NCI-H460 (cell line): ENCODE measurements around the gene SLC4A3. TPM values are rescaled to one million over a fixed set of nuclear protein-coding genes. Genes with fewer than 3 reads are reported as not detected.

Source experiments
- DNase-seq: peaks from one replicate; pipeline ENCODE4 v3.0.0-alpha.2; 2016; ENCODE audit warnings: low read depth; ENCODE audit errors: extremely low read depth
- total RNA-seq: library from RNA; depleted of rRNA; stranded (reverse); fragments of >200 nt; shearing (Covaris generic); gene quantifications from 2 replicates; pipeline ENCODE4 v1.2.3, GENCODE V29; 2014

SLC4A3 gene
- total RNA-seq, 1 experiment from 2014 or later = 0.97 TPM

- DNase-seq = no peak
Observed at GRCh38 chr2:219630770-219631405, 3.5 kb downstream of the SLC4A3 start.

DNA sequence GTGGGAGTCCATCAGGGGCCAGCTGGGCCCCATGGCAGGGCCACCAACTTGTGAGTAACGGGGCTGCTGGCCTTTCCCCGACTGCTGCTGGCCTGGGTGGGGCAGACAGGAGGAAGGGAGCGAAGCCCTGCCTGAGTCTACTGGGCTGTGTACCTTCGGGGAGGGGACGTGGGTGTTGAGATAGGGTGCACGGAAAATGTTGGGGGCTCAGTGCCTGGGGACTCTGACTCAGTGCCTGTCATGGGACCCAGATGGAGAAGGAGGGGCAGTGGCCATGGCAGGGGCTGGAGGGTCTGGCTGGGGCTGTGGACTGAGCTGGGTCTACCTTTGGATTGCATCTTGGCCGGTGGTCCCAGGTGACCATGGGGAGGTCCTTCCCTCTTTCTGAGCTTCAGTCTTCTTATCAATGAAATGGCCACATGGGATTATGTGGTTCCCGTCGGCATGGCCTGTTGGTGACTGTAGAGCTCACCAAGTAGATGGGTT, 4.0 kb downstream of the SLC4A3 start:
- DNase-seq = no peak

GRCh38 chr2:219631904-219632759, 4.7 kb downstream of the SLC4A3 start:
- DNase-seq = no peak

DNA sequence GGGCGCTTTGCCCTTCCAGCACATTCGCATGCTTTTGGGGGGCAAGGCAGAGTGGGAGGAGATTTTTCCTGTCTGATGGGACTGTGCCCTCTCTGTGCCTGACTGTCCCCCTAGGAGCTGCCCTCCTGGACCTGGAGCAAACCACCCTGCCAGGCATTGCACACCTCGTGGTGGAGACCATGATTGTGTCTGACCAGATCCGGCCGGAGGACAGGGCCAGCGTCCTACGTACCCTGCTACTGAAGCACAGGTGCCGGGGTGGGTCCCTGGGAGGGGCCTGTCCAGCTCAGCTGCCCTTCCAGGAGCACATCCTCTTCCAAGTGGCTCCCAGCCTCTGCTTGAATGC, 5.3 kb downstream of the SLC4A3 start:
- no peak for DNase-seq

DNA sequence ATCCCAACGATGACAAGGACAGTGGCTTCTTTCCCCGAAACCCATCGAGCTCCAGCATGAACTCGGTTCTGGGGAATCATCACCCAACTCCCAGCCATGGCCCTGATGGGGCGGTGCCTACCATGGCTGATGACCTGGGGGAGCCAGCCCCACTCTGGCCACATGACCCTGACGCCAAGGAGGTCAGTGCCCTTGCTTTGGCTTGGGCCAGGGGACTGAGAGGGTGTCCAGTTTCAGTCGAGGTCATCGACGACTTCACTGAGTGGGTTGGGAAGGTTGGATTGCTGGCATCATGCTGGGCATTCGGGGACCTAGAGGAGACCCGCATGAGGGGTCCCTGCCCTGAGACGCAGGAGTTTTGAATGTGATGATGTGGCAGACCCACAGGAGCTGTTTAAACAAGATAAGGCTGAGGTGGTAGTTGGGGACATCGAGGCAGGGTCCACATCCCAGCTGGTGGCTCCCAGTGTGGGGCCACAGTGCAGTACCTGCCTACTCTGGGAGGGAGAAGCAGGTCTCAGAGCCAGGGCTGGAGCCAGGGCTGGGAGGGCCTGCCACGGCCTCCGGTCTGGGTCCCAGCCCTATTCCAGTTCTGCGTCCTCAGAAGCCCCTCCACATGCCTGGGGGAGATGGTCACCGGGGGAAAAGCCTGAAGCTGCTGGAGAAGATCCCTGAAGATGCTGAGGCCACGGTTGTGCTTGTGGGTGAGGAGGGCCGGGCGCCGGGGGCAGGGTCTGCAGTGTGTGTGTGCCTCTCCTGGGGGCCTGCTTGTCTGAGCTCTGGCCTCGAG, 6.0 kb downstream of the SLC4A3 start:
- DNase-seq = no peak

DNA sequence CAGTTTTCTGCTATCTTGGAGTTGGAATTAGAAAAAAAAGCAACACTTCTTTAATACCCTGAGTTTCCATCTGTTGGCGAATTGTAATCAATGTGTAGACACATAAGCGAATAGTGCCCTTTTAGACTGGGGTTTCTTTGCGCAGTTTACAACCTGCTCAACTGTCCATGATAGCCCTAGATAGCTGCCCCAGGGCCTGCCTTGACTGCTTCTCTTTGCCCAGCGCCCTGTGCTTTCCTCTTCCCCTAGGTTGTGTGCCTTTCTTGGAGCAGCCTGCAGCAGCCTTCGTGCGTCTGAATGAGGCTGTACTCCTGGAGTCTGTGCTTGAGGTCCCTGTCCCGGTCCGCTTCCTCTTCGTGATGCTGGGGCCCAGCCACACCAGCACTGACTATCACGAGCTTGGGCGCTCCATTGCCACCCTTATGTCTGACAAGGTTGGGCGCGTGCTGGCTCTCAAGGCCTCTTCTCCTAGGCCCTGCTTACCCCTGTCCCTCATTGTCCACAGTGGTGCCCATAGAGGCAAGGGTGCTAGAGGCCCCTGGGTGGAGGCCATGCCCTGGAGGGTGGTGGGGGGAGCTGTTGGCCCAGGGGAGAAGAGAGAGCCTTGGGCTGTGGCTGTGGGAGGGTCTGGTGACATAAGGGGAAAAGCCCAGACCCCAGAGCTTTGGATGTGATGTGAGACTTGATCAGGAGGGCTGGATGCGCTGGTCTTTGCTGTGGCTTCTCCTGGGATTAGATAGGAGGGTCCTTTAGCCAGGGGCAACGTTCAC, 6.9 kb downstream of the SLC4A3 start:
- DNase-seq = no peak

- no peak for DNase-seq
Observed at GRCh38 chr2:219634951-219635751, 7.7 kb downstream of the SLC4A3 start.

- DNase-seq = no peak
Observed at GRCh38 chr2:219636144-219636915, 8.9 kb downstream of the SLC4A3 start.

- no peak for DNase-seq
Observed at GRCh38 chr2:219636941-219637841, 9.8 kb downstream of the SLC4A3 start.

DNA sequence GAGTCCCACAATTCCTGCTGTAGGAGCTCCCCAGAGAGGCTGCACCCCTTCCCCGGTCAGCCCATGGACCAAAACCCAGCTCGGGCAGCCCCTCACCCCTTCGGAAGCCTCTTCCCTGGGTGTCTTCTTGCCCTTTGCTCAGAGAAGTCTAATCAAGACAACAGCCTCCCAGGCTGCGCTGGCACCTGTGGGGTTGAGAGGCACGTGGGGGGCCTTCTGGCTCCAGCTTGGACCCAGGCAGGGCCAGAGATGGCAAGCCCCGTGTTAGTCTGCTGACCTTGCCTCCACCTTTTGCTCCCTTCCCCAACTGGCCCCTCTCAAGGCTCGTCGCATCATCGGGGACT, 10.4 kb downstream of the SLC4A3 start:
- no peak for DNase-seq

DNA sequence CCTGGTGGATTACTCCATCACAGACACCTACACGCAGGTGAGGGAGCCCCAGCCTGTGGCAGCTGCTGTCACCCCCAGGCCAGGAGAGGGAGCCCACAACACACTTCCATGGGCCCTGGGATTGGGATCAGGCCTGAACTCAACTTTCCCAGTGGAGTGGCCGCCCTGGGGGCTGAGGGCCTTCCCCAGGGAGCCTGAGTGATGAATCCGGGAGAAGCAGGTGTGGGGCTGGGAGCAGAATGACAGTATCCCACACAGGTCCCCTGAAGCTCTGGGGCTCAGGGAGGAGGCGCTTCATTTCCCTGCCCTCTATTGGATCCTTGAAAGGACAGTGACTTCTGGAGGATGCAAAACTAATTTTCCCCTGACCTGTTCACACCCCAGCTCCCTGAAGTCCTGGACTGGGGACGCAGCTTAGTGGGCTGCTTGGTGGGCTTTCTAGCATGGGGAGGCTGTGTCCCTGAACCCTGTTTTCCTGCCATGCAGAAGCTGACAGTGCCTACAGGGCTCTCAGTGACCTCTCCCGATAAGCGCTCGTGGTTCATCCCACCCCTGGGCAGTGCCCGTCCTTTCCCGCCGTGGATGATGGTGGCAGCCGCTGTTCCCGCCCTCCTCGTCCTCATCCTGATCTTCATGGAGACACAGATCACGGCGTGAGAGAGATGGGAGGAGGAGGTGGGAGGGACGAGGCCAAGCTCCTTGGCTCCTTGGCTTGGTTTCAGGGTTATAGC, 11.0 kb downstream of the SLC4A3 start:
- DNase-seq = no peak

DNA sequence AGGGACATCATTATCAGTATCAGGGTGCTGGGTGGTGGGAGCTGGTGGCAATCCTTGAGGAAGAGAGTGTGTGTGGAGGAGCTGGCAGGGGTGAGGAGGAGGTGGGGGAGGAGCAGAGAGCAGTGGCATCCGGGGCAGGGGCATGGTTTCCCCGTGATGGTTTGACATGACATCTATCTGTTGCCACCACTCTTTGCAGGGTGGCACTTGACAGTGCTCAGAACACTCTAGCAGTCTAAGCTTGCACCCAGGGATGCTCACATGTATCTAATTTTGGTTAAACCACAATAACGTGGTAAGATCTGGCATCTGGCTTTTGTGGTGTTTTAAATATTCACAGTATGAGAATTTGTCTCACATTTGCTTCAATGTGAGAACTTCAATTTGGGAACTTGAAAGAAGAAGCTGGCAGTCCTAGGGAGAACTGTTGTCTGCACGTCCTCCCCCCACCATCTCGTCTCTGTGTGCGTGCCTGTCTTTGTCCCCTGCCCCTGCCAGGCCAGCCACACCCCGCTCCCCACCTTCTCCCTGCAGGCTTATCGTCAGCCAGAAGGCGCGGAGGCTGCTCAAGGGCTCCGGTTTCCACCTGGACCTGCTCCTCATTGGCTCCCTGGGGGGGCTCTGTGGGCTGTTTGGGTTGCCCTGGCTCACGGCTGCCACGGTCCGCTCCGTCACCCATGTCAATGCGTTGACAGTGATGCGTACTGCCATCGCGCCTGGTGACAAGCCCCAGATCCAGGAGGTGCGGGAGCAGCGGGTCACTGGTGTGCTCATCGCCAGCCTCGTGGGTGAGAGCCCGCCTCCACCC, 11.7 kb downstream of the SLC4A3 start:
- no peak for DNase-seq

DNA sequence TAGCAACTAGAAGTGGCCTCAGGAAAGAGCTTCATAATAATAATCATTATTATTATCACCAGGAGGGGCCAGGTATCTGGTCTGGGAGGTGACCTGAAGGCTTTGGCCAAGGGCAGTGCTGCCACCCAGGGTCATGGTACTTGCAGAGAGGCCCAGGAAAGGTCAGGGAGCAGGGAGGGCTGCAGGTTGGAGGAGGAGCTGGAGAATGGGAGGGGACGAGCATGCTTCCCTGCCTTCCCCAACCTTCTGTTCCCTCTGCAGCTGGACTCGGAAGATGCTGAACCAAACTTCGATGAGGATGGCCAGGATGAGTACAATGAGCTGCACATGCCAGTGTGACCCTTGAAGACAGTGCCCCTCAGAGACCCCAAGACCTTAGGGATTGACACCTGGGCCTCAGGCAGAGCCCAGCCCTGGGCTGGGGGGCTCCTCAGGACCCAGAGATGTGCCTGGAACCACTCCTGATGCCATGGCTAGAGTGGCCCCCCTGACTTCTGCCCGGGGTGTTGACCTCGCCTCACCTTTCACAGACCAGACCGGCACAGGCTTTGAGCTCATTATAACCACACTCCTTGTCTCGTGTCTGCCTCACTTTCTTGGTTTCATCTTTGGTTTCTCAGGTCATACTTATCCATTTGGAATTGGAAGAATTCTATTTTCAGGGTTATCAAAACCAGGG, 14.1 kb downstream of the SLC4A3 start:
- DNase-seq = no peak

DNA sequence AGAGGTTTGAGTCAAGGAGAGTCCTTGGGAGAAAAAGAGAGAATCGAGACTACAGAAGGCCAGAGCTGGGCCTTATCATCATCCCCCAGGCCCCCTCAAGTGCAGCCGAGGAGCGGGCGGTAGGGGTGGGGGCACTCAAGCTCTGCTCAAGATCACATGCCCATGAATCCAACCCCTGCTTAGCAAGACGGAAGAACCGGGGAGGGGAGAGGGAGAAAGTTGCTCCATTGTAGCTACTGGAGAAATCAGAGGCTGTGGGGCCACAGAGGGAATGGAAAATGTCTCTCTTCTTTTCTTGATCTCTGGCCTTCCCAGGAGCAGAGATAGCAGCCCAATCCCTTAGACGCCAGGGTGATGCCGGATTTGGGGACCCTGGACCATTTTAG, 14.6 kb downstream of the SLC4A3 start:
- DNase-seq = no peak

DNA sequence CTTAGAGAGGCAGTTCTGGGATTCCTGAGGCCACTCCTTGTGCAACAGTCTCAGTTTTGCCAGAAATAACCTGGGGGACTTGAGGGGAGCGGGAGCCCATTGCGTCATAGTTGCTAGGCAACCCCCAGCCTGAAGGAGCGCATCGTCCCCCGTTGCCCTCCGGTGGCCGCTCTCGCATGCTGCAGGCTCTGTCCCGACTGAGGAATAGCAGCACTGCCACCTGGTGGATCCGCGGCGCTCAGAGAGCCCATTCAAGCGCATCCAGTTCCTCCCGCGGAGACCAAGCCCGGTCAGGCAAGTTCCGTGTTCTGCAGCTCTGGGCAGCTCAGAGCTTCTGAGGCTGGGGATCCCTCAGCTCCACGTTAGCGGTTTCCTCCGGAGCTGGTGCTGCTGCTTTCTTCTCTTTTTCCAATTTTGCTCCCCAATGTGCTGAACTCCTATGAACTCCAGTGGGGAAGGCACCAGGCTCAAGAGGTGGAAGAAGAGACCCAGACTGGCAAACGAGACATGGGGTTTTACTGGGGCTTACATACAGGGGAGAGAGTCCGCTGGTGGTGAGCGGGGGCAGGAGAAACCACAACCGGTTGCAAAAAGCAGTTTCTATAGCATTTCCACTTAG, 15.1 kb downstream of the SLC4A3 start:
- peak; percentile 92 for DNase-seq

DNA sequence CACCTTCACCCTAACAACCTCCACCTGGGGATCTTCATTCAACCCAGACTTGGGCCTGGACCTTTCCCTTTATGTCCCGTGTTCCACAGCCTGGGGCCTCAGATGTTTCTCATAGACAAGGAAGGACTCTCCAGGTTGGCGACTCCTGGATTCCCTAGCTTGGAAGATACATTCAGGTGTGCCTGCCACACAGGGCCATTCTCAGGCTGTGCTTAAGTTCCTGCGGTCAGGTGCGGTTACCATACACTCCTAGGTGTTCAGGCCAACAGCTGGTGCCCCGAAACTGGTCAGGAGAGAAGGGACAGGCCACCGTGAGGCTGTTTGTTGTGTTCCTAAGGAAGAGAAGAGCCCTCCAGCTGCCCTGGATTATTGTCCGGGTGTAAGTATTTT, 15.6 kb downstream of the SLC4A3 start:
- DNase-seq = no peak
